NCI-H146 treated with DMSO at 0.1 percent for 48 hours (cell line): ENCODE results near the gene CBL.
"Not testable (repeated sequence)": the region's sequence is repeated elsewhere in the genome, so short reads cannot be mapped to it uniquely, and the experiment has no call there.

Experiments
- DNase-seq: peaks from one replicate; lab custom pipeline; 2025; ENCODE audit not compliant: unreplicated experiment; lab: John Stamatoyannopoulos, UW

CBL gene

GRCh38 chr11:119205574-119206510 is at the start of gene CBL:
Gene CBL, plus strand, starts transcription at chr11:119206339. Its CDS starts 79 bp downstream, at chr11:119206418.
- DNase-seq = peak; percentile 85

DNA sequence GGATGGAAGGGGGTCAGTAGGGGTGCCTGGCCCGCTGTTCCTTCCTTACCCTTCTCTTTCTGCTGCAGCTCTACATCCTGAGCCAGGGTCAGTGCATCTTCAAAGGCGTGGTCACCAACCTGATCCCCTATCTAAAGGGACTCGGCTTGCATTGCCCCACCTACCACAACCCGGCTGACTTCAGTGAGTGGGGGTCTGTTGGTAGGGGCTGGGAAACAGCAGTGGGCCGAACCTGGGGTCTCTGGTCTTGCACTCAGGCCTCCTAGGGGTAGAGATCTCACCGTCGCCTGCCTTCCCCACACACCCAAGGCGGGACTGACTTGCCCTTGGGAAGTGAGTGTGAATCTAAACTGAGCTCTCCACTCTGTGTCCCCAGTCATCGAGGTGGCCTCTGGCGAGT is 49.6 kb upstream of the CBL start:
- no peak for DNase-seq

GRCh38 chr11:119157063-119157462 is 49.1 kb upstream of the CBL start:
- DNase-seq = no peak

- no peak for DNase-seq
Observed at GRCh38 chr11:119158467-119158866, 47.7 kb upstream of the CBL start.

- DNase-seq = no peak
Observed at GRCh38 chr11:119160151-119160550, 46.0 kb upstream of the CBL start.

DNA sequence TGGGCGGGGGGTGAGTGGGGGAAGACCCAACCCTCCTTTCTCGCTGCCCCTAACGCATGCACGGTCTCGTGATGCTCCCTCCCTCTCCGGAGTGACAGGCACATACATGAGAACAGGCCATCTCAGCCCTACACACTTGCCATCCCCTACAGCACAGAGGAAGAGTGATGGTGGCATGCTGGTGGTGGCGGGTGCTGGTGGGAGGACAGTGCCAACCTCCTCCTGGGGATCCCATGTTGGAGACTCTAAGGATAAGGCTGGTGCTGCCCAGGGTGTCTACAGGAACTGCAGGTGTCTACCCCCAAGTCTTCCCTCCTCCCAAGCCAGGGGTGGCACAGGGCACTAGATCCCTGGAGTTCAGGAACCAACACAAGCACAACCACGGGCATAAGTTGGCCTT is 44.3 kb upstream of the CBL start:
- DNase-seq = no peak

- no peak for DNase-seq
Observed at GRCh38 chr11:119166368-119167076, 39.6 kb upstream of the CBL start.

DNA sequence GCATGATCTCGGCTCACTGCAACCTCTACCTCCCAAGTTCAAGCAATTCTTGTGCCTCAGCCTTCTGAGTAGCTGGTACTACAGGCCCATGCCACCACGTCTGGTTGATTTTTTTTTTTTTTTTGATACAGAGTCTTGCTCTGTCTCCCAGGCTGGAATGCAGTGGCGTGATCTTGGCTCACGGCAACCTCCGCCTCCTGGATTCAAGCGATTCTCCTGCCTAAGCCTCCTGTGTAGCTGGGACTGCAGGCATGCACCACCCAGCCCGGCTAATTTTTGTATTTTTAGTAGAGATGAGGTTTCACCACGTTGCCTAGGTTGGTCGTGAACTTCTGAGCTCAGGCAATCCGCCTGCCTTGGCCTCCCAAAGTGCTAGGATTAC is 39.1 kb upstream of the CBL start:
- DNase-seq = not testable (repeated sequence)

DNA sequence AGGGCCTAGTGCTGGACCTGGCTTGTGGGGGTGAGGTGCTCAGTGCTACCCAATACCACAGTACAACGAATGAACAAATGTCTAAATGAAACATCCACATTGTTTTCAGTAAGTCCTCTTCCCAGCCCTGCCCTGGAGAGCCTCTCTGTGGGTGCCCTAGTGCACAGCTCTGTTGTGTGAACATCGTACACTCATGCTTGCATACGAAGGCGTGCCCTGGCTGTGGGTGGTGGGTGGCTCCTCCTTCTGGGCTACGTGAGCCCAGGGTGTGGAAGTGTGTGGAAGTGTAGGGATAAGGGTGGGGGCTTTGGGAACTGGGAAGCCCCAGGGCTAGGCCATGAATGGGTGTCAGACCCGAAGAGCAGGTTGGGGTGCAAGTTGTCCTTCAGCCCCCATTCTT is 38.2 kb upstream of the CBL start:
- no peak for DNase-seq

- peak; percentile 65 for DNase-seq
Observed at GRCh38 chr11:119168471-119169281, 37.5 kb upstream of the CBL start, which contains the start of gene NLRX1. Gene NLRX1, plus strand, starts transcription at chr11:119168725. Its CDS starts 2,679 bp downstream, at chr11:119171404.

GRCh38 chr11:119169282-119169719 is 36.8 kb upstream of the CBL start:
- DNase-seq = no peak

GRCh38 chr11:119172513-119172912 is 33.6 kb upstream of the CBL start:
- no peak for DNase-seq

DNA sequence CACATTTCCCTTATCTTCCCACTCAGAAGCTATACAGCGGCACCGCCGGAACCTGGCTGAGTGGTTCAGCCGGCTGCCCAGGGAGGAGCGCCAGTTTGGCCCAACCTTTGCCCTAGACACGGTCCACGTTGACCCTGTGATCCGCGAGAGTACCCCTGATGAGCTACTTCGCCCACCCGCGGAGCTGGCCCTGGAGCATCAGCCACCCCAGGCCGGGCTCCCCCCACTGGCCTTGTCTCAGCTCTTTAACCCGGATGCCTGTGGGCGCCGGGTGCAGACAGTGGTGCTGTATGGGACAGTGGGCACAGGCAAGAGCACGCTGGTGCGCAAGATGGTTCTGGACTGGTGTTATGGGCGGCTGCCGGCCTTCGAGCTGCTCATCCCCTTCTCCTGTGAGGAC is 32.7 kb upstream of the CBL start:
- no peak for DNase-seq

DNA sequence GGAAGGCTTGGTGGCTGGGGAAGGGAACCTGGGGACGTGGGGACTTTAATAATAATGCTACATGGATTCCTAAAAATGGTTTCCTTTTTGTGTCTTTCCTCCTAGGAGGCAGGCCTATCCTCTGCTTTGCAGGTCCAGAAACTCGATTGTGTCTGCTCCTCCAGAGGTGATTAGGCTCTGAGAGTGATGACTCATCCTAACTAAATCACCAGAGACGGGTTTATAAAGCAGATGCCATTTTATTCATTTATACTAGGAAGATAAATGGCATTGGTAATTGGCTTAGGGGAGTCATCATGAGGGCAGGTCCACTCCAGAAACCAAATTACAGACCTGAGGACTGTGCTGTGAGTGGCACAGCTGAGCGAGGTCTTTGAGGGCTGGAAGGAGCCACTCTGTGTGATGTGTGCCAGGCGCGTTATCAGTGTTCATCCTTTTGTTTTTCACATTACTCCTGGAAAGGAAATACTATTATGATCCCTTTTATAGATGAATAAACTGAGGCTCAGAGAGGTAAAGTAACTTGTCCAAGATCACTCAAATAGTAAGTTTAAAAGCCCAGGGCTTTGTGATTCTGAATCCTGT is 30.6 kb upstream of the CBL start:
- no peak for DNase-seq

GRCh38 chr11:119178166-119178680 is 27.9 kb upstream of the CBL start:
- no peak for DNase-seq

DNA sequence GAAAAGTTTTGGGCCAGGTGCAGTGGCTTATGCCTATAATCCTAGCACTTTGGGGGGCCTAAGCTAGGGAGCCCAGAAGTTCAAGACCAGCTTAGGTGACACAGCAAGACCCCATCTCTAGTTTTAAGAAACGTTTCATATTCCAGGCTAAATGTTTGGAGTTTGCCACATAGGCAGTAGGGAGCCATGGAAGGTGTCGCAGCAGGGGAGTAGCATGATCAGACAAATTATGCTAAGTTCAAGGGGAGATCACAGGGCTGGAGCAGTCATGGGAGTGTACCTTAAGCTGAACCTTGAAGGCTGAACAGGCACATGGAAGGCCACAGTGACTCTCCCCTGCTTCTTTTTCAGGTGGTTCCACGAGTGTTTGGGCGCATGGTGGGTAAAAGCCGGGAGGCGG is 26.8 kb upstream of the CBL start:
- no peak for DNase-seq

GRCh38 chr11:119179983-119180382 is 26.2 kb upstream of the CBL start:
- DNase-seq = peak; percentile 90

GRCh38 chr11:119180729-119181676 is 25.1 kb upstream of the CBL start:
- no peak for DNase-seq

DNA sequence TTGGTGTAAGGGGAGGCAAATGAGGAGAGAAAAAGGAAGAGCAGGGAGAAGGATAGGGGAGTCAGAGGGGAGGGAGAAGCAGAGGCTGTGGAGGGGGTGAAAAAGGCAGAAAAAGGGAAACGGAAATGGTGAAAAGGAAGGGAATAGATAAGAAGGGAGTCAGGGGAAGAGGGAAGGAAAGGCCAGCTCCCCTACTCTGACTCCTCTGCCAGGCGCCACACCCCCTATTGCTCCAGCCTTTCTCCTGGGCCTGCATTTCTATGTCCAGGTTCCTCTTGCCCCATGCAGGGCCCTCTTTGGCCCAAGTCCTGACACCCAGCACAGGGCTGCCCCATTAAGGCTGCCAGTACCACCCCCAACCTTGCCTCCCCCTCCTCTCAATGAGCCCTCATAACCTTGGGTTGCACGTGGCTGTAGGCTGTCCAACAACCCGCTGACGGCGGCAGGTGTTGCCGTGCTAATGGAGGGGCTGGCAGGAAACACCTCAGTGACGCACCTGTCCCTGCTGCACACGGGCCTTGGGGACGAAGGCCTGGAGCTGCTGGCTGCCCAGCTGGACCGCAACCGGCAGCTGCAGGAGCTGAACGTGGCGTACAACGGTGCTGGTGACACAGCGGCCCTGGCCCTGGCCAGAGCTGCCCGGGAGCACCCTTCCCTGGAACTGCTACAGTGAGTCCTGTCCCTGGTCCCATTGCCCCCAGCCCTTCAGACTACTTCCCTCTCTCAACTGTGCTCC is 24.3 kb upstream of the CBL start:
- DNase-seq = peak; percentile 62
